ENCODE measurements around the gene TUBA4B.

The TUBA4B gene

DNA sequence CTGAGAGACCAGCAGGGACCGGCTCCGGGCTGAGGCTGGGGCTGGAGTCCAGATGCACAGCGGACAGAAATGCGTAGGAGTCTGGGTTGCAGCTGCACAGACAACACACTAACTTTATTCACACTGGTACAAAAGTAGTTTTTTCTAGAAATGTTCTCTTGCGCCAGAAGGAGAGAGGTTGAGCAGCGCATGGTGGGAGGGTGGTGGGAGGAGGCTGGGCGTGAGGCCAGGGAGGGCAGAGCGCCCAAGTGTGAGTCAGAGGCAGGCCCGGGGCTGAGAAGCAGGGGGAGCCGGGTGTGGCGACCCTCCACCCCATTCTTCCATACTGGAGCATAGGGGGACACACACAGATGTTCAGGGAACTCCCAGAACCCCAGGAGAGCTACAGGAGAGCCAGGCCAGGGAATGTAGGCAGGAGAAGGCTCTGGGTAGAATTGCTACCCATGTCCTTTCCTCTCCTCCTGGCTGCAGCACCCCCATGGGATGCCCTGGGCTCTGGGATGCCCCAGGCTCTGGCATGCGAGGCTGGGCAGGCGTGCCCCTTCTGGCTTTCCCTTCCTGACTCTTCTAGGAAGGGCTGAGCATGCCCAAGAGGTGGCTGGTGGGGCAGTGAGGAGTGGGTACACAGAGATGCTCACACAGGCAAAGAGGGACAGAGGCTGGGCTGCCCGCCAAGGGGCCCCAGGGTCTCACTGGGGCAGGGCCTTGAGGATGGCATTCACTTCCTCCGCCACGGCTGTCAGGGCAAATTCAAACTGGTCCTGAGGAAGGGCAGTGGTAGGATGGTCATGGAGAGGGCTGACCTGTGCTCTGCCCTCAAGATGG, 36.7 kb downstream of the TUBA4B start:
- DNase-seq (ENCODE audit: low spot score): peak; percentile 18
- in situ Hi-C loops (cut with MboI; ENCODE audit: low sequenced_read_pairs, unreplicated experiment): loop anchor here (25.0 kb wide), 1 partner anchor 127 kb away; the partner anchor contains the start of genes NHEJ1 and SLC23A3
- TF ChIP-seq, protein P1, sequence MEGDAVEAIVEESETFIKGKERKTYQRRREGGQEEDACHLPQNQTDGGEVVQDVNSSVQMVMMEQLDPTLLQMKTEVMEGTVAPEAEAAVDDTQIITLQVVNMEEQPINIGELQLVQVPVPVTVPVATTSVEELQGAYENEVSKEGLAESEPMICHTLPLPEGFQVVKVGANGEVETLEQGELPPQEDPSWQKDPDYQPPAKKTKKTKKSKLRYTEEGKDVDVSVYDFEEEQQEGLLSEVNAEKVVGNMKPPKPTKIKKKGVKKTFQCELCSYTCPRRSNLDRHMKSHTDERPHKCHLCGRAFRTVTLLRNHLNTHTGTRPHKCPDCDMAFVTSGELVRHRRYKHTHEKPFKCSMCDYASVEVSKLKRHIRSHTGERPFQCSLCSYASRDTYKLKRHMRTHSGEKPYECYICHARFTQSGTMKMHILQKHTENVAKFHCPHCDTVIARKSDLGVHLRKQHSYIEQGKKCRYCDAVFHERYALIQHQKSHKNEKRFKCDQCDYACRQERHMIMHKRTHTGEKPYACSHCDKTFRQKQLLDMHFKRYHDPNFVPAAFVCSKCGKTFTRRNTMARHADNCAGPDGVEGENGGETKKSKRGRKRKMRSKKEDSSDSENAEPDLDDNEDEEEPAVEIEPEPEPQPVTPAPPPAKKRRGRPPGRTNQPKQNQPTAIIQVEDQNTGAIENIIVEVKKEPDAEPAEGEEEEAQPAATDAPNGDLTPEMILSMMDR (IDR thresholded peaks at IDR 0.05; ENCODE audit: borderline replicate concordance, control extremely low read depth, extremely low read depth, insufficient read depth, missing control alignments): no peak

DNA sequence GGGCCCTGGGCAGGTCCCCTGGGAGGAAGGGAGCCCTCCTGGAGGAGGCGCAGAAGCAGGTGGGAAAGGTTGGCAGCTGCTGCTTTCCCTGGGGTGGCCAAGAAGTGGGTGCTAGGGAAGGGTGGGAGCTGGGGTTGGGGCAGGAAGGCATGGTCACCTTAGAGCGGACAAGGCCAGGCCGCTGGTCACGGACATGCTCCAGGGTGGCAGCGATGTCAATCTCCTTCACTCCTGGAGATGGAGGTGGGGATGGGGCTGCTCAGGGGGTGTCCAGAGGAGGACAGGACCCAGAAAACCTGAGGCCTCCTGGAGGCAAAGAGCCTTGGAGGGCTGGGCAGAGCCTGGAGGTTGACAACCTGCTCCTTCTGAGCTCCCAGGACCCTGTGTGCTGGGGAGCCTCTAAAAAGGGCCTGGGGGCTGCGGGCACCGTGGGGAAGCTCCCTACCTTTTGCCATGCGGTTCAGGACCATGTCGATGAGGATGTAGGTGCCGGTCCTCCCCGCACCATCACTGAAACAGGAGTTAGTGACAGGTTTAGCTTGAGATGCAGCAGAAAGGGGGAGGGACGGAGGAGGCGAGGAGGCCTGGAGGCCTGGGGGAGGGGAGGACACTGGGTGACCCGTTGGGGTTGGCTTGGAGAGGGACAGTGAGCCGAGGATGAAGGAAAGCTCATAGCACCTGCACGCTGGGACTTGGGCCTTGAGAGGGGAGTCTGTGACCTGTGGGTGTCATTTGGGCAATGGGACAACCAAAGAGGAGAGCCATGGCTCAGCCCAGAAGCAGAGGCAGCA, 37.5 kb downstream of the TUBA4B start:
- DNase-seq (ENCODE audit: low spot score): peak; percentile 11
- in situ Hi-C loops (cut with MboI; ENCODE audit: low sequenced_read_pairs, unreplicated experiment): loop anchor here (25.0 kb wide), 1 partner anchor 128 kb away; the partner anchor contains the start of genes NHEJ1 and SLC23A3
- TF ChIP-seq, protein P1 (IDR thresholded peaks at IDR 0.05; ENCODE audit: borderline replicate concordance, control extremely low read depth, extremely low read depth, insufficient read depth, missing control alignments): no peak

DNA sequence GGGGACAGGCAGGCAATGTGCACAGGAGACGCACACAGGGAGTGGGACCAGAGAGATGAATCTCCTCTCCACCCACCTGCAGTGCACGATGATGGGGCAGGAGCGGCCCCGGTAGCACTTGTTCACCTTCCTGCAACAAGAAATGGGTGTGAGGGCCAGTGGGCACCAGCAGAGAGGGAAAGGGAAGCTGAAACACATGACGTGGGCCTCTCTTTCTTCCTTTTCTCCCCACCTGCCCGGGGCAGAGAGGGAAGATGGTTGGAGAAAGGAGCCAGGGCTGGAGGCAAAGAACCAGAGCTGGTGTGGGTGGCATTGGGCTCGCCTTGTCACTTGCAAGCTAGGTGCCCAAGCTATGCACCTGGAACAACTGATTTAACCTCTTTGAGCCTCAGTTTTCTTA, 38.4 kb downstream of the TUBA4B start:
- in situ Hi-C loops (cut with MboI; ENCODE audit: low sequenced_read_pairs, unreplicated experiment): loop anchor here (25.0 kb wide), 1 partner anchor 129 kb away; the partner anchor contains the start of genes NHEJ1 and SLC23A3
- DNase-seq (ENCODE audit: low spot score): no peak
- TF ChIP-seq, protein P1 (IDR thresholded peaks at IDR 0.05; ENCODE audit: borderline replicate concordance, control extremely low read depth, extremely low read depth, insufficient read depth, missing control alignments): no peak

DNA sequence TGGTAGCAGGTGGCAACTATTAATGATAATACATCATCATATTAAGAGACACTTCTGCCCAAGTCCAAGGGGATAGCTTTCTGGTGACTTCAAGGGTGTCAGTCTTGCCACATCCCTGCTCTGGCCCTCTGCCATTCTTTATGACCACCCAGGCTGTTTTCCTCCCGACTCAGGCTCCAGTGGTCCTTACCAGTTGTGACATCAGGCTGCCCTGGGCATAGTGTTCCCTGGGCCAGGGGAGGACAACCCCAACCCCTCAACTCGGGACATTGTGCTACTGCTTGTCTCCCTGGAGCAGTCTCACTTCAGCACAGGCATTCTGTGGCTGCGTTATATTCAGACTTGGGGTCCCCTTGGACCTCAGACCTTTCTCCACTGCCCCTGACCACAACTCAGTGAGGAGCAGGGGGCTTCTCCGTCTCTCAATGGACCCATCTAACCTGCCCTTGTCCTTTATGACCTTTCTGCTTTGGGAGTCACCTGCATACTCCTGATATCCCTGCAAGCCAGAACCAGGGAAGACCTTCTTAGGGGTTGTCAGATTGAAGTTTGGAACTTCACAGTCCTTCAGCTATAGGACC, 39.0 kb downstream of the TUBA4B start:
- in situ Hi-C loops (cut with MboI; ENCODE audit: low sequenced_read_pairs, unreplicated experiment): loop anchor here (25.0 kb wide), 1 partner anchor 130 kb away; the partner anchor contains the start of genes NHEJ1 and SLC23A3
- DNase-seq (ENCODE audit: low spot score): no peak
- TF ChIP-seq, protein P1 (IDR thresholded peaks at IDR 0.05; ENCODE audit: borderline replicate concordance, control extremely low read depth, extremely low read depth, insufficient read depth, missing control alignments): no peak

DNA sequence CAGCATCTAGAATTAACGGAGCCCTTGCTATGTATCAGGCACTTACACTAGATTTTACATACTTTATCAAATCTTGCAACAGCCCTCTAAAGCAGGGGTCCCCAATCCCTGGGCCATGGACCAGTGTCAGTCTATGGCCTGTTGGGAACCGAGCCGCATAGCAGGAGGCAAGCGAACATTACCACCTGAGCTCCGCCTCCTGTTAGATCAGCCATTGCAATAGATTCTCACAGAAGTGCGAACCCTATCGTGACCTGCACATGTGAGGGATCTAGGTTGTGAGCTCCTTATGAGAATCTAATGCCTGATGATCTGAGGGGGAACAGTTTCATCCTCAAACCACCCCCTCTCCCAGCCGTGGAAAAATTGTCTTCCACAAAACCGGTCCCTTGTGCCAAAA, 39.6 kb downstream of the TUBA4B start:
- in situ Hi-C loops (cut with MboI; ENCODE audit: low sequenced_read_pairs, unreplicated experiment): loop anchor here (25.0 kb wide), 1 partner anchor 130 kb away; the partner anchor contains the start of genes NHEJ1 and SLC23A3
- TF ChIP-seq, protein P1 (IDR thresholded peaks at IDR 0.05; ENCODE audit: borderline replicate concordance, control extremely low read depth, extremely low read depth, insufficient read depth, missing control alignments): no peak
- no peak for DNase-seq (ENCODE audit: low spot score)

DNA sequence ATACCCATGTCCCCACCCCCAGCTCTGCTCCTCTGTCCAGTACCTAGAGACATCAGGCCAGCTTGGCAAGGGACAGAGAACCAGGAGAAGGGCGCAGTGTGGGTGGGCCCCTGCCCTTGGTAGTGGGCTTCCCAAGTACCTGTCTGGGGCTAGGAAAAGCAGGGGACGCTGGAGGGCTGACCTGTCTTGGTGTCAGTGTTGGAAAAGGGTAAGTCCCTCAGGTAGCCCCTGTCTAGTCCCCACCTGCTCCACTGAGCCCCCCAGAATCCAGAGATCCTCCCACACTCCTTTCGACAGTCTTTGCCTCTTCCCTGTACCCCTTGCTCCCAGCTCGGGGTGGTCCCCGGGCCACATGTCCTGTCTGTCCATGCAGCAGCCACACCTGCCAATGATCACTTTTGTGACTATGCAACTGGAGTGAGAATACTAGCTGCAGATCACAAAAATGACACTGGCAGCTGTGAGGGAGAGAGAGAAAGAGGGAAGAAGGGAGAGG, 40.7 kb downstream of the TUBA4B start:
- DNase-seq (ENCODE audit: low spot score): peak; percentile 25
- TF ChIP-seq, protein P1 (IDR thresholded peaks at IDR 0.05; ENCODE audit: borderline replicate concordance, control extremely low read depth, extremely low read depth, insufficient read depth, missing control alignments): no peak
- in situ Hi-C loops (cut with MboI; ENCODE audit: low sequenced_read_pairs, unreplicated experiment): loop anchor here (25.0 kb wide), 1 partner anchor 131 kb away; the partner anchor contains the start of genes NHEJ1 and SLC23A3
